H54 (cell line): Measurements from ENCODE around the gene CAMTA1.
A peak's percentile ranks its signal among the peaks of the same experiment; 100 is the strongest.

Experiments used
- DNase-seq: peaks from one replicate; pipeline ENCODE4 v3.0.0; 2011; ENCODE audit warnings: low spot score, mixed read lengths; ENCODE audit not compliant: insufficient read length
- FAIRE-seq: peaks from 3 replicates; lab custom pipeline; 2011; peaks lifted over from hg19 to GRCh38; lab: Jason Lieb, UNC
- POLR2A ChIP-seq: IDR thresholded peaks from 2 replicates; pipeline ENCODE4 v1.6.1; 2011; ENCODE audit warnings: low read depth, mild to moderate bottlenecking, low read length

CAMTA1 gene

GRCh38 chr1:6871300-6871972, 86.2 kb downstream of the CAMTA1 start:
- no peak for FAIRE-seq

GRCh38 chr1:6872573-6873261, 87.5 kb downstream of the CAMTA1 start:
- TF ChIP-seq POLR2A = no peak
- no peak for FAIRE-seq
- DNase-seq = no peak

More at GRCh38 chr1:6871300-6871972, 86.2 kb downstream of the CAMTA1 start:
- TF ChIP-seq POLR2A = no peak
- no peak for DNase-seq

- no peak for TF ChIP-seq POLR2A
- no peak for DNase-seq
- FAIRE-seq = no peak
These were observed 88.2 kb downstream of the CAMTA1 start for GRCh38 chr1:6873298-6874015.

GRCh38 chr1:6874298-6874697, 89.0 kb downstream of the CAMTA1 start:
- no peak for TF ChIP-seq POLR2A
- DNase-seq (no peak), FAIRE-seq (no peak)

GRCh38 chr1:6880951-6881690, 95.9 kb downstream of the CAMTA1 start:
- FAIRE-seq (no peak), DNase-seq (no peak)
- no peak for TF ChIP-seq POLR2A

- DNase-seq (no peak), FAIRE-seq (no peak)
- TF ChIP-seq POLR2A = no peak
These were observed 97.2 kb downstream of the CAMTA1 start for GRCh38 chr1:6882414-6882813.

GRCh38 chr1:6884652-6885153, 99.4 kb downstream of the CAMTA1 start:
- DNase-seq (no peak), FAIRE-seq (no peak)
- TF ChIP-seq POLR2A = no peak

GRCh38 chr1:6885426-6885825, 100.2 kb downstream of the CAMTA1 start:
- DNase-seq (no peak), FAIRE-seq (no peak)
- TF ChIP-seq POLR2A = no peak

- DNase-seq (no peak), FAIRE-seq (no peak)
- no peak for TF ChIP-seq POLR2A
These were observed 101.3 kb downstream of the CAMTA1 start for GRCh38 chr1:6886523-6886922.

- TF ChIP-seq POLR2A = no peak
- DNase-seq (no peak), FAIRE-seq (no peak)
These were observed 103.0 kb downstream of the CAMTA1 start for GRCh38 chr1:6888268-6888667.

GRCh38 chr1:6888870-6889269, 103.6 kb downstream of the CAMTA1 start:
- TF ChIP-seq POLR2A = no peak
- FAIRE-seq (no peak), DNase-seq (no peak)

GRCh38 chr1:6889875-6890480, 104.7 kb downstream of the CAMTA1 start:
- TF ChIP-seq POLR2A = no peak
- DNase-seq (peak; percentile 9), FAIRE-seq (peak; percentile 70)

GRCh38 chr1:6890686-6891085, 105.4 kb downstream of the CAMTA1 start:
- DNase-seq = no peak
- no peak for TF ChIP-seq POLR2A
- no peak for FAIRE-seq
